Hippocampal formation (tissue), 2 donors: ENCODE results near the gene ZBTB20.

Experiments
- DNase-seq, 2 donors: peaks; one replicate each; lab custom pipeline; 2025; lab: John Stamatoyannopoulos, UW

Gene ZBTB20

GRCh38 chr3:114294940-114295480 lies 852.1 kb downstream of the ZBTB20 start:
- no peak for DNase-seq

DNA sequence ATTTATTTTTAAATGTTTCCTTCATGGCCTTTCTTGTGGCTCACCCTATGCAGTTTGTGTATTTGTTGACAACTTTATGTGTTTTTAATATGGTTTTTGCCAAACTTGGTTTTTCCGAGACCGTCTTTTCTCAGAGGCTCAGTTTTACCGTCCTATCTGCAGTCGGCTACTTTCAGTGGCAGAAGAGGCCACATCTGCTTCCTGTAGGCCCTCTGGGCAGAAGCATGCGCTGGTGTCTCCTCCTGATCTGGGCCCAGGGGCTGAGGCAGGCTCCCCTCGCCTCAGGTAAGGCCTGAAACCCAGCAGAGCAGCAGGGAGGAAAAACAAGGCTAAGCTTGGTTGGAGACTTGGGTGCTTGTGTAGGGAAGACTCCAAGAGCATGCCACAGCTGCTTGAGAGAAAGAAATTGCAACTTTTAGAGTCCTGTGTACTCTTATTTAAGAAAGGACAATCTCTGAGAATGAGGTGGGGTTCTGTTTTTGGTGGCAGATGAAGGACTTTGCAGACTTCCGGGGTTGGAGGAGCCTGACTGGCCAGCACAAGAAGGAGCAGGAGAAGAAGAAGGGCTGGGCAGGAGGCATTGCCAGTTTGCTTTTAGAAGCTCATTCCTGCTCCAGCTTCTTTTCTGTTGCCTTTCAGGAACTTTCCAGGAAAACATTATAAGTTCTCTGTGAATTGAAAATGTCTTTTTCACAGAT lies 853.1 kb downstream of the ZBTB20 start, which contains the start of gene TIGIT:
TIGIT (plus strand) TSS at position 191 of the 698 bp plus-strand sequence; CDS start at position 225, 34 bp downstream.
- DNase-seq: peak in 1 of 2 donors; percentile 4

GRCh38 chr3:114290911-114291901 lies 855.9 kb downstream of the ZBTB20 start:
- DNase-seq: no peak

DNA sequence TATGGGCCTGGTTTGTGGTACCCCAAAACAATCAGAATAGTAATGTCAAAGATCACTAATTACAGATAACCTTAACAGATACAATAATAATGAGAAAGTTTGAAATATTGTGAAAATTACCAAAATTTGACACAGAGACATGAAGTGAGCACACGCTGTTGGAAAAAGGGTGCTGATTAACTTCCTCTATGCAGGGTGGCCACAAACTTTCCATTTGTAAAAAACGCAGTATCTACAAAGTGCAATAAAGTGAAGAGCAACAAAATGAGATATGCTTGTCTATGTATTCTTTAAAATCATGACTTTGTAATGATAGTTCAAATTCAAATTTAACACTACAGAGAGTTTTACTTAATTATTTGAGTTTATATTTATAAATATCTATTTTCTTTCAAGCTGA lies 860.8 kb downstream of the ZBTB20 start:
- DNase-seq: no peak

- no peak for DNase-seq
These were observed 861.3 kb downstream of the ZBTB20 start for GRCh38 chr3:114285648-114286230.

GRCh38 chr3:114284644-114285043 lies 862.4 kb downstream of the ZBTB20 start:
- DNase-seq: no peak
